Measurements from ENCODE around the gene ACSL1. TPM values are rescaled to one million over a fixed set of nuclear protein-coding genes. Genes with fewer than 3 reads are reported as not detected.
"Not testable (repeated sequence)": the region's sequence is repeated elsewhere in the genome, so short reads cannot be mapped to it uniquely, and the experiment has no call there.

Gene ACSL1
- total and polyA plus RNA-seq, 8 donors: 18.5 to 270 (median 26.4) TPM

DNA sequence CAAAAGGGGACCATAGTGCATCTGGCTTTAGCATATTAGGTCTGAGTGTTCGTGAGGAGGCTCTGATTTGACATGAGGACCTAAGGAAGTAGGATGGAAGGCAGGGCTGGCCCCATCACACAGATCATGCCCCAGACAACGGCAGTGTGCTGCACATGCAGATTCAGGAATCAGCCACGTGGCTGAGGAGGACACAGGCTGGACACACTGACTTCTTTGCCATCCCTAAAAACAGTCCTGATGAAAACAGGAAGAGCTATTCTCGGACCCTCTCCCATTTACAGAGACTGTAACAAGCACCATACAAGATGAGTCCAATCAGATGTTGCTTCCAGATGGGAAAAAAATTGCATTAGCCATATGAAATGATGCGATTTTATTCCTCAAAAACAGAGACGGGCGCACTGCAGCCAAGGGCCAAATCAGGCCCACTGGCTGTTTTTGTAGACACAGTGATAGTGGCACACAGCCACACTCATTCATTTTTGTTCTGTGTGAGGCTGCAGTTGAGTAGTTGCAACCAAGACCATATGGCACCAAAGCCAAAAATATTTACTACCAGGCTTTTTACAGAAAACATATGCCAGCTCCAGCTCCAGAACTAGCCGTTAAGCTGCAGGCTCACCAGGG lies 41.0 kb downstream of the ACSL1 start:
- no peak overlapping the region for H3K27ac ChIP-seq
- H3K4me1 ChIP-seq: peaks cover 0 to 31% of the 10 kb centered on the region in 2 donors
- DNase-seq (no peak), ATAC-seq (no peak)
- H3K4me3 ChIP-seq: no peak overlapping the region
- TF ChIP-seq, protein P1, sequence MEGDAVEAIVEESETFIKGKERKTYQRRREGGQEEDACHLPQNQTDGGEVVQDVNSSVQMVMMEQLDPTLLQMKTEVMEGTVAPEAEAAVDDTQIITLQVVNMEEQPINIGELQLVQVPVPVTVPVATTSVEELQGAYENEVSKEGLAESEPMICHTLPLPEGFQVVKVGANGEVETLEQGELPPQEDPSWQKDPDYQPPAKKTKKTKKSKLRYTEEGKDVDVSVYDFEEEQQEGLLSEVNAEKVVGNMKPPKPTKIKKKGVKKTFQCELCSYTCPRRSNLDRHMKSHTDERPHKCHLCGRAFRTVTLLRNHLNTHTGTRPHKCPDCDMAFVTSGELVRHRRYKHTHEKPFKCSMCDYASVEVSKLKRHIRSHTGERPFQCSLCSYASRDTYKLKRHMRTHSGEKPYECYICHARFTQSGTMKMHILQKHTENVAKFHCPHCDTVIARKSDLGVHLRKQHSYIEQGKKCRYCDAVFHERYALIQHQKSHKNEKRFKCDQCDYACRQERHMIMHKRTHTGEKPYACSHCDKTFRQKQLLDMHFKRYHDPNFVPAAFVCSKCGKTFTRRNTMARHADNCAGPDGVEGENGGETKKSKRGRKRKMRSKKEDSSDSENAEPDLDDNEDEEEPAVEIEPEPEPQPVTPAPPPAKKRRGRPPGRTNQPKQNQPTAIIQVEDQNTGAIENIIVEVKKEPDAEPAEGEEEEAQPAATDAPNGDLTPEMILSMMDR (IDR thresholded peaks at IDR 0.05): no peak
- intact Hi-C loops (cut with DNase I): no loop called here
- H3K27me3 ChIP-seq: no peaks in the 10 kb centered on the region
- H3K9me3 ChIP-seq: no peaks in the 10 kb centered on the region
- H3K36me3 ChIP-seq: peaks cover 0 to 100% of the 10 kb centered on the region in 2 donors

DNA sequence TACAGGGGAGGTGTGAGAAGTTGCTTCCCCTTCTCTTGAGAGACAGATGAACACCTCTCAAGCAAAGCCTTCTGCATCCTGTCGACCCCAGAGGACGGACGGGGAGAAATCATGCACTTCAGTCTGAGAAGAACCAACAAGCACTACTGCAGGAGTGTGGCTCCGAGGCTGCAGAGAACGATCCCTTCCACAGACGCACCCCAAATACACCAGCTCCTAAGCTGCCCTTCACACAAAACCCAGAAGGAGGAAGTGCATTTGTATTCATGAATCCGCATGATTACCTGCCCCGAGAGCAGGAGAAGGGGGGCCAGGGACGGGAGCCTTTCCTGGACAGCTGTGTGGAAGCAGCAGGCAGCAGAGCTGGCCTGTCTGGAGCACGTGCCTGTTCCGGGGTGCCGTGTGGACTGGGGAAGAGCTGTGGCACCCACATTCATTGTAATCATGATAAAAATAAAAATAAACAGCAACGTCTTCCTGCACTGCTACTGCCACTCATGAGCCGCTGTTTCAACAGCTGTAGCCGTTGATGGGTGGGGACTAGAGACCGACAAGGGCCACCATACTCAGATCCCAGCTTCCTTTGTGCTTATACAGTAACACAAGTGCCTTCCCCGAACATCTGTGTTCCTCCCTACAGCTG lies 42.9 kb downstream of the ACSL1 start:
- intact Hi-C loops (cut with DNase I): no loop called here
- Histone ChIP-seq H3K9me3 (no peaks in the 10 kb centered on the region), H3K27ac (peak overlapping the region in 1 of 2 donors; percentile 57), H3K27me3 (no peaks in the 10 kb centered on the region), H3K4me3 (no peak overlapping the region), H3K36me3 (peaks cover 0 to 100% of the 10 kb centered on the region in 2 donors), H3K4me1 (peaks cover 0 to 31% of the 10 kb centered on the region in 2 donors)
- ATAC-seq: peak; percentile 37
- DNase-seq: no peak
- TF ChIP-seq, protein P1 (IDR thresholded peaks at IDR 0.05): no peak

DNA sequence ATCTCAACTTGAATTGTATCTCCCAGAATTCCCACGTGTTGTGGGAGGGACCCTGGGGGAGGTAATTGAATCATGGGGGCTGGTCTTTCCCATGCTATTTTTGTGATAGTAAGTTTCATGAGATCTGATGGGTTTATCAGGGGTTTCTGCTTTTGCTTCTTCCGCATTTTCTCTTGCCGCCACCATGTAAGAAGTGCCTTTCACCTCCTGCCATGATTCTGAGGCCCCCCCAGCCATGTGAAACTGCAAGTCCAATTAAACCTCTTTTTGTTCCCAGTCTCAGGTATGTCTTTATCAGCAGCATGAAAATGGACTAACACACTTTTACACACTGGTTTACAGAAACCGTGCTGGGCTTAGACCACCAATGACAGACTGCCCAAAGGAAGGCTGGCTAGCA lies 46.6 kb downstream of the ACSL1 start:
- H3K27me3 ChIP-seq; ATAC-seq; H3K27ac ChIP-seq; DNase-seq; H3K9me3 ChIP-seq; H3K4me3 ChIP-seq; intact Hi-C loops (cut with DNase I): not testable (repeated sequence)
- Histone ChIP-seq H3K36me3 (peaks cover 0 to 98% of the 10 kb centered on the region in 2 donors), H3K4me1 (peaks cover 0 to 18% of the 10 kb centered on the region in 2 donors)

DNA sequence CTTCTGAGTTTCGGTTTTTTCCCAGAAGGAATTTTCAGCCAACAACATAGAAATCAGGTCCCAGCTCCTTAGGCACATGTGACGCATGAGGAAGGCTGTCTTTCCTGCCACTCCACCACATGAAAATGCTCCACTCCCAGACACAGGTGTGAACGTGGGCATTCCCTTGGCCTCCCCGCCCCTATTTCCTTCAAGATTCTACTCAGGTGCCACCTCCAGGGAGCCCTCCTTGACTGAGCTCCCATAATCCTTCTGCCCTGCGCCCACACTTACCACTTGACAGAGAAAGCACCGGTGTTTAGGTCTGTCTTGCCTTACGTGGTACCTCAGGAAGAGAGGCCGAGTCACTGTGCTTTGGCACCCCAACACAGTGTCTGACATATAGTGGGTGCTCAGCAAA lies 47.4 kb downstream of the ACSL1 start:
- no peak for ATAC-seq
- no peak overlapping the region for H3K27ac ChIP-seq
- TF ChIP-seq, protein P1 (IDR thresholded peaks at IDR 0.05): no peak
- no peak for DNase-seq
- H3K4me1 ChIP-seq: peaks cover 0 to 13% of the 10 kb centered on the region in 2 donors
- intact Hi-C loops (cut with DNase I): no loop called here
- no peak overlapping the region for H3K4me3 ChIP-seq
- H3K9me3 ChIP-seq: no peaks in the 10 kb centered on the region
- peaks cover 0 to 98% of the 10 kb centered on the region in 2 donors for H3K36me3 ChIP-seq
- H3K27me3 ChIP-seq: no peaks in the 10 kb centered on the region

DNA sequence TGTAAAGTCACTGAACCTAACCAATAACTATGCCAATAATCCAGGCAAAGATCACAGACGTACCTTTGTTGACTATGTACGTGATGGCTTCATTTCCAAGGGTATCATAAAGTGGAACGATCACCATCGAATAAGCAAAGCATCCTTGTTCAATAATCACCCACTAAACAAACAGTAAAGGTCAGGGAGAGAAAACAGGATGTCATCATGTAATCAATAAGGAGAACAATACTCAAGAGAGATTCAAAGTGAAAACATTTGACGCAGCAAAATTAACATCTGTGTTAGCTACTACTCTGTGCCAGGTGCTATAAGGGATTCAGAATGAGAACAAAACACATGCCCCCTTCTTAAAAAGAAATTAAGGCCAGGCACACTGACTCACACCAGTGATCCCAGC lies 48.9 kb downstream of the ACSL1 start:
- H3K9me3 ChIP-seq: no peaks in the 10 kb centered on the region
- peaks cover 0 to 98% of the 10 kb centered on the region in 2 donors for H3K36me3 ChIP-seq
- intact Hi-C loops (cut with DNase I): no loop called here
- H3K27ac ChIP-seq: no peak overlapping the region
- DNase-seq (no peak), ATAC-seq (no peak)
- H3K27me3 ChIP-seq: no peaks in the 10 kb centered on the region
- H3K4me3 ChIP-seq: no peak overlapping the region
- H3K4me1 ChIP-seq: peaks cover 0 to 3% of the 10 kb centered on the region in 2 donors
- TF ChIP-seq, protein P1 (IDR thresholded peaks at IDR 0.05): no peak
